Stimulated activated naive B cell treated with anti-CD40 and anti-IgM and Interleukin-4, amounts not matched to agents 10 μg/mL and 1 μg/mL and 100 μg/mL, for 72 hours (primary cell): ENCODE measurements around the gene NHEJ1.

Source experiments
- ATAC-seq, 2 donors: fragments of 150-1000 bp; cut with Tn5 transposase; replicated peaks; 2 replicates each; pipeline ENCODE4 v1.10.0; 2021; ENCODE audit warnings: moderate library complexity in 1 of 2
- DNase-seq: peaks from one replicate; pipeline ENCODE4 v3.0.0; 2021
- H3K27ac Mint-ChIP-seq: one replicate; pipeline ENCODE4 v1.8.0; 2022; ENCODE audit warnings: mild to moderate bottlenecking, mixed read lengths
- H3K27me3 Mint-ChIP-seq, 2 donors: one replicate each; pipeline ENCODE4 v1.8.0; 2022; ENCODE audit warnings: mixed read lengths in 2 of 2
- H3K36me3 Mint-ChIP-seq, 2 donors: one replicate each; pipeline ENCODE4 v1.8.0; 2022; ENCODE audit warnings: mixed read lengths in 2 of 2, mild to moderate bottlenecking in 1 of 2
- H3K4me1 Mint-ChIP-seq, 2 donors: one replicate each; pipeline ENCODE4 v1.8.0; 2022; ENCODE audit warnings: mixed read lengths in 2 of 2, mild to moderate bottlenecking in 1 of 2
- H3K4me3 Mint-ChIP-seq, 2 donors: one replicate each; pipeline ENCODE4 v1.8.0; 2022; ENCODE audit warnings: mild to moderate bottlenecking in 2 of 2, mixed read lengths in 2 of 2, moderate library complexity in 1 of 2
- H3K9me3 Mint-ChIP-seq, 2 donors: one replicate each; pipeline ENCODE4 v1.8.0; 2022; ENCODE audit warnings: mixed read lengths in 2 of 2, mild to moderate bottlenecking in 1 of 2

Gene NHEJ1

DNA sequence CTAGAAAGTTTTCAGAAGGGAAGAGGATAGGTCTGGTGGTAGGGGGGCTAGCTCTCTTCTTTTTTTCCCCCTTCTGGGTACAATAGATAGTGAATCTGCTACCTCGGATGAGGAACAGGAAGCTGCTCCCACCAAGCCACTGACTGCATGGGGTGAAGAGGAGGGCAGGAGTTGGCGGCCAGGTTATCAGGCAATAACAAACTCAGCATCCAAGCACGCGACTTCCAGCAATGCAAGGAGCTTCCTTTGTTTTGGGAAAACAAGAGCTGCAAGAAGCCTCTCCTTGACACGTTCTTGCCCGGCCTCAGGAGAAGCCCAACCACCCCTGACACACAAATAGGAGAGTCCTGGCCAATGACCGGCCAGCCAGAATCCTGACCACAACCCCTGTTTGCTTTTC is 32.2 kb downstream of the NHEJ1 start:
- Mint-ChIP-seq H3K27me3 (no peaks in the 10 kb centered on the region), H3K27ac (no peak overlapping the region), H3K36me3 (peaks cover 18 to 26% of the 10 kb centered on the region in 2 donors), H3K4me3 (no peak overlapping the region), H3K4me1 (peaks cover 10 to 32% of the 10 kb centered on the region in 2 donors), H3K9me3 (no peaks in the 10 kb centered on the region)
- DNase-seq (no peak), ATAC-seq (no peak)

DNA sequence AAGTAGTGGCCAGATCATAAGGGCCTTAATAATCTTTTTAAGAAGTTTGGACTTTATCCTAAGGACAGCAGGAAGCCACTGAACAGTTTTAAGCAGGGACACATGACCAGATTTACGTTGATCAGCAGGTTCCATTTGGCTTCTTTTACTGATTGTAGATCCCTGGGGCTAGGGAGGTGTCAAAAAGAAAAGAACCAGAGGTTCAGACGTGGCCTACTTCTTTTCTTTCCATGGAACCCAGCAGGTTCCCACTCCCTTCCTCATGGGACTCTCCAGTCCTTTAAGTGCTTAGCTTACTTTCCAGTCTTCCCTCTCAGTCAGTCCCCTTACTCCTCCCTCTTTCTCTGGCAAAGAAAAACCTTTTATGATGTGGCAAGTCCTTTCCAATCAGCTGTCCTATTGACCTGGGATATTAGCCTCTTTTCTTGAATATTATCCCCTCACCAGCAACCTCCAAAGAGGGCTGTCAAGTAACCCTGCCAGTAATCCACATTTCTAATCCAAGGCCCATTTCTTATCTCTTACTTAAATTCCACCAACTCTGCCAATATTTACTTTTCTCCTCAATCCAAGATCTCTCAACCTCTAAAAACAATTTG is 33.5 kb downstream of the NHEJ1 start:
- Mint-ChIP-seq H3K36me3 (peaks cover 15 to 21% of the 10 kb centered on the region in 2 donors), H3K9me3 (no peaks in the 10 kb centered on the region), H3K27me3 (no peaks in the 10 kb centered on the region), H3K4me1 (peaks cover 11 to 34% of the 10 kb centered on the region in 2 donors), H3K27ac (no peak overlapping the region), H3K4me3 (no peak overlapping the region)
- ATAC-seq (no peak), DNase-seq (no peak)

DNA sequence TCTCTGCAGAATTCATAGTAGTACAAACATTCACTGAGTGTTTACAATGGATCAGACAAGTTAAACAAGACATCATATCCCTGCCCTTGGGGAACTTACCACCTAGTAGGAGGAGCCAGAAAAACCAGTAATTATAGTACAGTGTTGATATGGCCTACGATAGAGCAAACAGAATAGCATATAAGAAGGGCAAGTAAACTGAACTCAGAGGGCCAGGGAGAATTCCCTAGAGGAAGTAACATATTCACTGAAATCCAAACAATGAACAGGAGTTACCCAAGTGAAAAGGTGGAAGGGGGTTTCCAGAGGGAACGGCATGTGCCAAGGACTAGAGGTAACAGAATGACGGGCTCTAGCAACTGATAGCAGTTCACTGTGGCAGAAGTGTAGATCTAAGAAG is 34.1 kb downstream of the NHEJ1 start:
- H3K9me3 Mint-ChIP-seq, result no peaks in the 10 kb centered on the region
- no peak for ATAC-seq
- H3K27me3 Mint-ChIP-seq, result no peaks in the 10 kb centered on the region
- H3K36me3 Mint-ChIP-seq, result peaks cover 15 to 20% of the 10 kb centered on the region in 2 donors
- DNase-seq, result no peak
- H3K4me3 Mint-ChIP-seq, result no peak overlapping the region
- H3K27ac Mint-ChIP-seq, result no peak overlapping the region
- H3K4me1 Mint-ChIP-seq, result peaks cover 12 to 34% of the 10 kb centered on the region in 2 donors

DNA sequence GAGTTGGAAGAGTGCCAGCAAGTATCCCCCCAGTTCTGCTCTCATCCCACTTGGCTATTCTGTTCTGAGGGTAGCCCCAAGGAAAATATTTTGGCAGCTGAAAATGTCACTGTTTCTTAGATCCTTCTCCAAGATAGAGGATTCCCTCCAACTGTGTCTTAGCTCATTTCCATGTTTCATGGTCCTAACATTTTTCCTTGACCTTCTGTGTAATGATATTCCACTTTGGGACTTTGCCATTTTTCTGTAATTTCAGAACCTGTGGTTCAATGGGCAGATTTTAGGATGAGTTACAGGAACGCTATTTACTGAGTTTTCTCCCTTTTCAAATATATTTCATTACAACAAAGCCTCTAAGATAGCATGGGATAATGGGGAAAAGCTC is 34.7 kb downstream of the NHEJ1 start:
- H3K4me3 Mint-ChIP-seq, result no peak overlapping the region
- no peak for ATAC-seq
- peaks cover 12 to 34% of the 10 kb centered on the region in 2 donors for H3K4me1 Mint-ChIP-seq
- no peak for DNase-seq
- no peaks in the 10 kb centered on the region for H3K27me3 Mint-ChIP-seq
- H3K36me3 Mint-ChIP-seq, result peaks cover 15 to 23% of the 10 kb centered on the region in 2 donors
- no peak overlapping the region for H3K27ac Mint-ChIP-seq
- no peaks in the 10 kb centered on the region for H3K9me3 Mint-ChIP-seq

DNA sequence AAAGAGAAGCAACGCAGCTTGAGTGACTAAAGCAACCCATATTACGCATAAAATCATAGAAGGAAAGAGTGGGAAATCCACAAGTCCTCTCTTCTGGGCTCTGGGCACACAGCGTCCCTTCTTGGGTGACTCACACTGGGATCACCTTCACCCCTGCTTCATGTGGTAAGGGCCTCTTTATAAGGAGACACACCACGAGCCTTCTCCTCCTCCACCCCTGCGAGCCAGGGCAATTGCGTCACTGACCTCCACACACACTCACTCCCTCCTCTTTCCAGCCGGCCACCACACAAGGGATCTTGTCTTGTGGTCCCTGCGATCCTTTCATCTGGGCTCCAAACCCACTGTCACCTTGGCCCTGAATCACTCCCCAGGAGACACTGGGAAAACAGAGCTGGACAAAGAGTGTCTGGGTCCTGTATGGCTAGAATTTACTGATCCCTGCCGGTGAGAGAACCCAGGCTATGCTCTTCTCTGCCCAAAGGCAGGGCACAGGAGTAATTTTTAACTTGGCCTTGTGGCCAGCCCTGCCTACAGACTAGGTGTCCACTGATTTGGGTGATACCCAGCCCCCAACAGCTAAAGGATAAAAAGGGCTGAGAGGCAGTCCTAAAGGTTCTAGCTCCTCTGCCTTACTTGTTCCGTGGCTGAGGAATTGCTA is 35.3 kb downstream of the NHEJ1 start:
- Mint-ChIP-seq H3K27me3 (no peaks in the 10 kb centered on the region), H3K27ac (no peak overlapping the region), H3K4me3 (no peak overlapping the region), H3K9me3 (no peaks in the 10 kb centered on the region), H3K4me1 (peaks cover 12 to 34% of the 10 kb centered on the region in 2 donors), H3K36me3 (peaks cover 13 to 23% of the 10 kb centered on the region in 2 donors)
- DNase-seq (no peak), ATAC-seq (no peak)

DNA sequence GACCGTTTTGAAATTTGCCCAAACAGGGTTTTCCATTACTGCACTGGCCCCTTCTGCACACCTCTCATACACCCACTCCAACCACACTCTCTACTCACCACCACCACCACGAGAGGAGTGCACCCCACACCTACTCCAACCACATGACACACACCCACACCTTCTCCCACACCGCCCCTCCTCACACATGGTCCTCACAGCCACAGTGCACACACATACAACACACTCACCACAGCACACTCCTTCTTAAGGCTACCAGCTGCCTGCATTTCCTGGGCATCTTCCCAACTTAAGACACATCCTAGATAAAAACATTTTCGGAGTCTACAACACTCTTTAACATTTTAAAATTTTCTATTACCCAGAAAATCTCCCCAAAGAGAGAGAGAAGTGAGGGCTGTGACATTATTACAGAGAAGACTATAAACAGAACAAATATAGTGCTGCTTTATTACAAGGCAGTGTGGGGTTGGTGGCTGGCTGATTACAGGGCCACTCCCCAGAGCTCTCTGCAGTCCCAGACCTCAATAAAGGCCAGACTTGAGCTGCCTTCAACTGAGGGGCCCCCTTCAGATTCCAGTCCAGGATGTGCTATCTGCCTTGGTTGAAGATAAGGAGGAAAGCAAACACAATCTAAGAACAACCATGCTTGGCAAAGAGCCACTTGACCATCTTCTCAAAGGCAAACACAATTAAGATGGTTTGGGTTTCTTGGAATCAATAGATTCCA is 36.1 kb downstream of the NHEJ1 start:
- no peaks in the 10 kb centered on the region for H3K27me3 Mint-ChIP-seq
- no peak overlapping the region for H3K27ac Mint-ChIP-seq
- ATAC-seq, result no peak

DNA sequence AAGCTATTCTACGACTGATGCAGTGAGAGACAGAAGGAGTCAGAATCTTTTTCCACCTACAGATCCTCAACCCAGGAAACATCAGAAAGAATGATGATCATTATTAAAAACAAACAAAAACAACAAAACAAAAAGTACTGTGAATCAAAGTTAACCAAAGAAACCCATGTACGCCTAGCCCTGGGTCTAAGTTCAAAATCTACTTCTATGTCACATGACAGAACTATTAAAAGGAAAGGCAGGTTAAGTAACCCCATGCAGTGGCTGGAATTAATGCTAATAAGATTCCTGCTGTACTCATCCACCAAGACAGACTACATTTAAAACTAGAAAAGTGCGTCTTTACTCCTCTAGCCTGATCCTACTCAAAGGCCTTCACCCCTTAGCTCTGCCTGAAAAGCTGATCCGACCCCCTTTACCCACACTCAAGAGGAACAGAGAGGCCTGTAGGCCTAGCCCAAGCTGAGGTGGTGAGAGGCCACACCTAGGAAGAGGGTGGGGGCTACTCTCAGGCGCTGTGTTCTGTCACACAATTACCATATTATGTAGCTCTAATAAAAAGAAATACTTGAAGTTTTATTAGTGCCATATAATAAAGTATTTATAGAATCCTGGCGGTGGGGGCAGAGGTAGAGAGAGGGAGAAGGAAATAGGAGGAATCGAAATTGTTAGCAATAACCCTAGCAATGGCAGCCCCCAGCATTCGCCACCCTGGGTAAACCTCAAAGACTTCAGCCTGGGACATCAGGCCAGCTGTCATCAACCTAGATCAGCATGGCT is 37.1 kb downstream of the NHEJ1 start:
- H3K4me3 Mint-ChIP-seq, result no peak overlapping the region
- no peaks in the 10 kb centered on the region for H3K9me3 Mint-ChIP-seq
- H3K36me3 Mint-ChIP-seq, result peaks cover 7 to 17% of the 10 kb centered on the region in 2 donors
- no peaks in the 10 kb centered on the region for H3K27me3 Mint-ChIP-seq
- H3K4me1 Mint-ChIP-seq, result peaks cover 12 to 33% of the 10 kb centered on the region in 2 donors
- no peak overlapping the region for H3K27ac Mint-ChIP-seq
- ATAC-seq, result no peak
- DNase-seq, result no peak

More for the DNA sequence above, 36.1 kb downstream of the NHEJ1 start:
- DNase-seq, result no peak
- Mint-ChIP-seq H3K4me1 (peaks cover 12 to 34% of the 10 kb centered on the region in 2 donors), H3K4me3 (no peak overlapping the region), H3K36me3 (peaks cover 10 to 20% of the 10 kb centered on the region in 2 donors), H3K9me3 (no peaks in the 10 kb centered on the region)

DNA sequence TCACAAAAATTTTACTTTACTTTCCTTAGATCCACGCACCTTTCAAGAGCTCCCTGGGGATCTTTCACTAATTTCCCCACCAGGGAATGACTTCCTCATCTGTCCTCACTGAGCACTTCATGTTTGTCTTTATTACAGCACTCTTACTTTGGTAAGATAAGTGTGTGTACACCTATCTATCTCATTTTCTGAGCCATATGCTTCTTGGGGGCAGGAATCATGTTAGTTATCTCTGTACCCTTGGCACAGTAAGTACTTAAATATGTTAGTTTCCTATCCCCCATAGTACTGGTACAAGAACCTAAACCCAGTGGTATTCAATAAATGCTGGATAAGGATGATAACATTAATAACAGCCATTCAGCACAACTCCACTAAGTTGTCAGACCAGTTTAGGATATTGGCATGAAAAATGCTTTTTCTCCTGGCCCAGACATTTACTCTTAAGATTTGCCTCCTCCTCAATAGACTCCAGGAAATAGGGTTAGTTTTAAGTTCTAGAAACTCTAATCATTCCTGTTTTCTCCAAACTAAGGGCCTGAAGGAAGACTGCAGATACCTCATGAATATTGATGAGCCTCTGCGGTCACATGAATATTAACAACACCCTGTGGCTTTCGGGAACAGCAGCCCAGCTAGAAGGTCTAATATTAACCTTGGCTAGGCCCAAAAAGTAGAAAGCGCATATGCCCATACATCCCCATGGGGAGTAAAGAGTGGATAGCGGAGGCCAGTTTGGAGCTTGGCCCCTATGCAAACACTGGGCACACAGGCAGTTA is 38.2 kb downstream of the NHEJ1 start:
- Mint-ChIP-seq H3K36me3 (peaks cover 5 to 13% of the 10 kb centered on the region in 2 donors), H3K27ac (no peak overlapping the region), H3K27me3 (no peaks in the 10 kb centered on the region), H3K4me1 (peaks cover 12 to 30% of the 10 kb centered on the region in 2 donors), H3K9me3 (no peaks in the 10 kb centered on the region), H3K4me3 (no peak overlapping the region)
- no peak for ATAC-seq
- no peak for DNase-seq

DNA sequence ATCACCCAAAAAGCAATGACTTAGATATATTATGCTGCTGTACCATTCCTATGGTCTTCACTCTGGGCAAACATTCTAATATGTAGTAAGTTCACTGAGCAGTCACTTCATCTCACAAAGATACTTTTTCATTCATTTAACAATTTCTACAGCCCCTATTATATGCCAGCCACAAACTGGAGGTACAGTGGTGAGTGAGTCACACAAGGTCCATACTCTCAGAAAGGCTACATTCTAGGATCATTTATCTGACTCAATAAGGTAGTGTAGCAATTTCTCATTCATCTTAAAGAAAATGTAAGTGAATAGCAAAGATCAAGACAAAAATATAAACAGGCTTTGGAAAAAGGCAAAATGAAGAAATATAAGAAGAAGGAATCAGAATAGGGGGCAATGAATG is 40.5 kb downstream of the NHEJ1 start:
- H3K4me1 Mint-ChIP-seq, result peaks cover 14 to 36% of the 10 kb centered on the region in 2 donors
- DNase-seq, result no peak
- no peak overlapping the region for H3K27ac Mint-ChIP-seq
- H3K36me3 Mint-ChIP-seq, result peaks cover 2 to 13% of the 10 kb centered on the region in 2 donors
- no peaks in the 10 kb centered on the region for H3K27me3 Mint-ChIP-seq
- no peak overlapping the region for H3K4me3 Mint-ChIP-seq
- no peak for ATAC-seq
- H3K9me3 Mint-ChIP-seq, result no peaks in the 10 kb centered on the region

DNA sequence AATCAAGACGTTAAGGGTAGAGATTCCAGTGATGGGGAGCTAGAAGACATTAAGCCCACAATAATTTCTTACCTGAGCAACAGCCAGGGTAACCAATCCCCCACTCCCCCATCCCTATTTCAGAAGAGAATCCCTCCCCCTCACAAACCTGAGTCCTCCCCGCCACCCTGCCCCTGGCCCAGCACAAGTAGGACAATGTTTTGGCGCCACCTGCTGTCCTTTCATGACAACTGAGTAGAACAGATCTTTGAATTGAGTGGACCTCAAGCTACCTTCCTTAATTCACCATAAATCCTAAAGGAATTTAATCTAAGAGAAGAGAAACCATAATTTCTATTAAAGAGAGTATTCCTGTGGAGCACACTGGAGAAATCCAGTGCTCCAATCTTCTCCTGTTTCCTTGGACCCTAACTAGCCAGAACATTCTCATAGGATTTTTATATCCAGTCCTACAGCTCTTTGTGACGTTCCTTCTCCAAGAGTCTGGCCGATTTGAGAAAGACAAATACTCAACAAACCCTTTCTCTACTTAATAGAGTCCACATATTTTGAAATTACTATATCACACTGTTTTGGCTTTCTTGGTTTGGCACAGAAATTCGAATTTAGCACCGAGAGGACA is 41.1 kb downstream of the NHEJ1 start:
- Mint-ChIP-seq H3K4me1 (peaks cover 14 to 34% of the 10 kb centered on the region in 2 donors), H3K36me3 (peaks cover 5 to 15% of the 10 kb centered on the region in 2 donors), H3K4me3 (no peak overlapping the region), H3K9me3 (no peaks in the 10 kb centered on the region), H3K27ac (no peak overlapping the region), H3K27me3 (no peaks in the 10 kb centered on the region)
- DNase-seq (peak; percentile 20), ATAC-seq (peak; percentile 64 to 72)

DNA sequence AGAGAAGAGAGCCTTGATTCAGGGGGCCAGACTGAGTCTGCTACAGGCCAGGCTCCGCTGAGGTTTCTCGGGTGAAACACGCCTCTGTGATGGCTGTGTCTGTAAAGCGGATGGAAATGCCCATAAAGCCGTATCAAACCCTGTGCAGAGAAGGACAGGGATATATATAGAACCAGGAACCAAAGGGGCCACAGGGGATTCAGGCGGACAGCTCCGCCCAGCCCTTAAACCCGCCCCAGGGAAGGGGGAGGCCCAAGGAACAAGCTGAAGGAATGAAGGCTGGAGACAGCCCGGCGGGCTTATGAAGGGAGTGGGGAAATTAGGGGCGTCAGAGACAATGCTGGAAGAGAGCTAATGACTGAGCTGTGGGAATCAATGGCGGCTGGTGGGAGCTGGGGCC is 42.1 kb downstream of the NHEJ1 start:
- H3K36me3 Mint-ChIP-seq, result peaks cover 5 to 18% of the 10 kb centered on the region in 2 donors
- H3K9me3 Mint-ChIP-seq, result no peaks in the 10 kb centered on the region
- no peaks in the 10 kb centered on the region for H3K27me3 Mint-ChIP-seq
- DNase-seq (no peak), ATAC-seq (no peak)
- peaks cover 11 to 23% of the 10 kb centered on the region in 2 donors for H3K4me1 Mint-ChIP-seq
- peak overlapping the region; percentile 26 for H3K27ac Mint-ChIP-seq
- no peak overlapping the region for H3K4me3 Mint-ChIP-seq

DNA sequence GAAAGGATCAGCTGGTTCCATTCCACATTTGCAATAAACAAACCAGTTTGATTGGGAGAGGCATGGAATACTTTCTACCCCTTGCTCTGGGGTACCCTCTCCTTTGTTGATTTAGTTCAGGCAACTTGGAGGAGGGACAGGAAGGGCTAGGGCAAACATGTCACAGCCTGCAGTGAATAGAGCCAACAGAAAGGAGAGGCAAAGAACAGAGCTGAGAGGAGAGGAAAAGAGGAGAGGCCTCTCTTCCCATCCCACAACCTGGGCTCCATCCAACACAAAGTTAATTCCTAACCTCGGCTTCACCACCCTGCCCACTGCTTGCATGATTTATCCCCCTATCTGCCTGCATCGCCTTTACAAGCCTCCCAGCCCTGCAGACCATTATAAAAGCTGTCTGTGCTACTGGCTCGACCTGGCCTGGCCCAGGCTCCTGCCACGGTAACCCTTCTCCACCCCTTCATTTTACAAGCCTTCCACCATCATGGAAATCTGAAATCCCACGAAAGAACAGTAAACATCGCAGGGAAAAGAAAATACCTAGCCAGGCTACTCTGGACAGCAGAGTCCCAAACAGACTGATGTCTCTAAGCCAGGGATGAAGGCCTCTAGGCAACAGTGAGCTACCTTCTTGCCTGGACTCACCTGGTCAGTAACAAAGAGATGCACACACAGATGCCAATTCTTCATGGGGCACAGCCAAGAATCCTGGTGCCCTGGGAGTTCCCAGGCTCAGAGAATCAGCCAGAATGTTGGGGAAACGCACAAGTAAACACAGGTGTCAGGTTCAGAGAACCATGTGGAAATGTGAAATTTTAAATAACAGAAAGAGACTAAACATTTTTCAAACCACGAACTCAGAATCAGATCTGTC is 43.6 kb downstream of the NHEJ1 start:
- Mint-ChIP-seq H3K36me3 (peaks cover 5 to 18% of the 10 kb centered on the region in 2 donors), H3K4me3 (no peak overlapping the region), H3K27ac (no peak overlapping the region), H3K9me3 (no peaks in the 10 kb centered on the region), H3K4me1 (peaks cover 9 to 16% of the 10 kb centered on the region in 2 donors), H3K27me3 (no peaks in the 10 kb centered on the region)
- ATAC-seq (no peak), DNase-seq (no peak)
